ENCODE results near the gene WWOX. TPM values are rescaled to one million over a fixed set of nuclear protein-coding genes. Genes with fewer than 3 reads are reported as not detected.

Gene WWOX
- total RNA-seq, 2 donors from 2014 or later = 30.0 to 35.4 TPM

- H3K27me3 ChIP-seq (ENCODE audit: control insufficient read depth, insufficient read depth, low read length, poor library complexity, severe bottlenecking) = no peaks in the 10 kb centered on the region
- no peak overlapping the region for H3K9ac ChIP-seq (ENCODE audit: extremely low read depth, low read length, poor library complexity, severe bottlenecking)
- no peaks in the 10 kb centered on the region for H3K4me1 Mint-ChIP-seq
- H3K36me3 Mint-ChIP-seq (ENCODE audit: low read depth) = no peaks in the 10 kb centered on the region
- H3K27ac Mint-ChIP-seq = no peak overlapping the region
- 95 to 98% methylated on average over 5 of the region's 5 CpGs for WGBS, 2 experiments (ENCODE audit: insufficient coverage in 1 of 2, insufficient read length in 1 of 2)
- TF ChIP-seq, protein P1, sequence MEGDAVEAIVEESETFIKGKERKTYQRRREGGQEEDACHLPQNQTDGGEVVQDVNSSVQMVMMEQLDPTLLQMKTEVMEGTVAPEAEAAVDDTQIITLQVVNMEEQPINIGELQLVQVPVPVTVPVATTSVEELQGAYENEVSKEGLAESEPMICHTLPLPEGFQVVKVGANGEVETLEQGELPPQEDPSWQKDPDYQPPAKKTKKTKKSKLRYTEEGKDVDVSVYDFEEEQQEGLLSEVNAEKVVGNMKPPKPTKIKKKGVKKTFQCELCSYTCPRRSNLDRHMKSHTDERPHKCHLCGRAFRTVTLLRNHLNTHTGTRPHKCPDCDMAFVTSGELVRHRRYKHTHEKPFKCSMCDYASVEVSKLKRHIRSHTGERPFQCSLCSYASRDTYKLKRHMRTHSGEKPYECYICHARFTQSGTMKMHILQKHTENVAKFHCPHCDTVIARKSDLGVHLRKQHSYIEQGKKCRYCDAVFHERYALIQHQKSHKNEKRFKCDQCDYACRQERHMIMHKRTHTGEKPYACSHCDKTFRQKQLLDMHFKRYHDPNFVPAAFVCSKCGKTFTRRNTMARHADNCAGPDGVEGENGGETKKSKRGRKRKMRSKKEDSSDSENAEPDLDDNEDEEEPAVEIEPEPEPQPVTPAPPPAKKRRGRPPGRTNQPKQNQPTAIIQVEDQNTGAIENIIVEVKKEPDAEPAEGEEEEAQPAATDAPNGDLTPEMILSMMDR (conservative IDR thresholded peaks at IDR 0.05) = no peak
- no peak for DNase-seq
- no peak overlapping the region for H3K4me3 Mint-ChIP-seq
- H3K27ac ChIP-seq (ENCODE audit: low read depth, low read length) = no peak overlapping the region
- peaks cover 3% of the 10 kb centered on the region for H3K36me3 ChIP-seq (ENCODE audit: control insufficient read depth, insufficient read depth, low read length)
- no peaks in the 10 kb centered on the region for H3K9me3 ChIP-seq (ENCODE audit: control insufficient read depth, low read length)
- no peak overlapping the region for H3K4me3 ChIP-seq (ENCODE audit: low read length)
- H3K9me3 Mint-ChIP-seq = no peaks in the 10 kb centered on the region
- no peaks in the 10 kb centered on the region for H3K27me3 Mint-ChIP-seq (ENCODE audit: insufficient read depth)
- no peaks in the 10 kb centered on the region for H3K4me1 ChIP-seq (ENCODE audit: control insufficient read depth, insufficient read depth, low read length)
Observed at GRCh38 chr16:78571898-78572358, 472.5 kb downstream of the WWOX start.

DNA sequence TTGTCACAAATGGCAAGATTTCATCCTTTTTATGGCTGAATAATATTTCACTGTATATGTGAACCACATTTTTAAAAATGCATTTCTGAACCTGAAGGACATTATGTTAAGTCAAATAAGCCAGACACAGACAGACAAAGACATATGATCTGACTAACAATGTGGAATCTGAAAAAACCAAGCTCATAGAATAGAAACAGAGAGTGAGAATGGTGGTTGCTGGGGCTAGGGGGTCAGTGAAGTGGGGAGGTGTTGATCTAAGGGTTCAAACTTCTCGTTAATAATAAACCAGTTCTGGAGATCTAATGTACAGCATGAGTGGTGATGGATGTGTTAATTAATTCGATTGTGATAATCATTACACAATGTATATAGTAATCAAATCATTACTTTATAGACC is 475.1 kb downstream of the WWOX start:
- peaks cover 6% of the 10 kb centered on the region for H3K4me1 Mint-ChIP-seq
- no peak overlapping the region for H3K4me3 Mint-ChIP-seq
- H3K9ac ChIP-seq (ENCODE audit: extremely low read depth, low read length, poor library complexity, severe bottlenecking) = no peak overlapping the region
- WGBS, 2 experiments (ENCODE audit: insufficient coverage in 1 of 2, insufficient read length in 1 of 2) = no CpG with 5 or more reads among the region's 2 CpGs
- no peaks in the 10 kb centered on the region for H3K9me3 Mint-ChIP-seq
- H3K36me3 ChIP-seq (ENCODE audit: control insufficient read depth, insufficient read depth, low read length) = peaks cover 3% of the 10 kb centered on the region
- H3K9me3 ChIP-seq (ENCODE audit: control insufficient read depth, low read length) = no peaks in the 10 kb centered on the region
- no peaks in the 10 kb centered on the region for H3K27me3 Mint-ChIP-seq (ENCODE audit: insufficient read depth)
- H3K4me3 ChIP-seq (ENCODE audit: low read length) = no peak overlapping the region
- DNase-seq = no peak
- no peaks in the 10 kb centered on the region for H3K4me1 ChIP-seq (ENCODE audit: control insufficient read depth, insufficient read depth, low read length)
- no peak overlapping the region for H3K27ac Mint-ChIP-seq
- H3K36me3 Mint-ChIP-seq (ENCODE audit: low read depth) = no peaks in the 10 kb centered on the region
- no peak overlapping the region for H3K27ac ChIP-seq (ENCODE audit: low read depth, low read length)
- TF ChIP-seq, protein P1 (conservative IDR thresholded peaks at IDR 0.05) = no peak
- no peaks in the 10 kb centered on the region for H3K27me3 ChIP-seq (ENCODE audit: control insufficient read depth, insufficient read depth, low read length, poor library complexity, severe bottlenecking)

DNA sequence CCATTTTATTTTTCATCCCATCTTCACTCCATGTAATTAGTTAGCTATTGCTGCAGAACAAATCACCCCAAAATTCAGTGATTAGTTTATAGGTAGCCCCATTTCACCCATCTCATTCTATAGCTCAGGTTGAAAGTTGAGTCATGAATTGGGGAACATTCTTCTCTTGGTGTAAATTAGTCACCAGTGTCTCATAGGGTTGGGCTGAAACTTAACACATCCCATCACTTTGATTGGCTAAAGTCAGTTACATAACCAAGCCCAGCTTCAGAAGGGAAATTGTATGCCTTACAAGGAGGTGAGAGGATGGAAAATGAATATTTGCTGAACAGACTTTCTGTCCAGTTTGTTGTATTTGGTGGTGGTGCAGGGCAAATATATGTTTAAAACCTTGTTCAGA is 477.5 kb downstream of the WWOX start:
- no peak overlapping the region for H3K27ac Mint-ChIP-seq
- no peaks in the 10 kb centered on the region for H3K27me3 ChIP-seq (ENCODE audit: control insufficient read depth, insufficient read depth, low read length, poor library complexity, severe bottlenecking)
- TF ChIP-seq, protein P1 (conservative IDR thresholded peaks at IDR 0.05) = no peak
- H3K4me1 ChIP-seq (ENCODE audit: control insufficient read depth, insufficient read depth, low read length) = no peaks in the 10 kb centered on the region
- H3K4me1 Mint-ChIP-seq = peaks cover 8% of the 10 kb centered on the region
- H3K27ac ChIP-seq (ENCODE audit: low read depth, low read length) = no peak overlapping the region
- H3K4me3 Mint-ChIP-seq = no peak overlapping the region
- H3K9me3 Mint-ChIP-seq = no peaks in the 10 kb centered on the region
- H3K9ac ChIP-seq (ENCODE audit: extremely low read depth, low read length, poor library complexity, severe bottlenecking) = no peak overlapping the region
- H3K9me3 ChIP-seq (ENCODE audit: control insufficient read depth, low read length) = no peaks in the 10 kb centered on the region
- no peak for DNase-seq
- no peaks in the 10 kb centered on the region for H3K27me3 Mint-ChIP-seq (ENCODE audit: insufficient read depth)
- H3K36me3 ChIP-seq (ENCODE audit: control insufficient read depth, insufficient read depth, low read length) = peaks cover under 1% of the 10 kb centered on the region
- H3K4me3 ChIP-seq (ENCODE audit: low read length) = no peak overlapping the region
- no peaks in the 10 kb centered on the region for H3K36me3 Mint-ChIP-seq (ENCODE audit: low read depth)

Data from endodermal cell (in vitro differentiated cells).